Measurements from ENCODE around the gene ADGRV1.

GRCh38 chr5:91150234-91150633, 591.6 kb downstream of the ADGRV1 start:
- no peak for TF ChIP-seq CTCF (IDR thresholded peaks at IDR 0.05; ENCODE audit: insufficient read depth, low read length, poor library complexity, severe bottlenecking)
- no peak for TF ChIP-seq EZH2phosphoT487 (conservative IDR thresholded peaks at IDR 0.05; ENCODE audit: low read length)

Data from SU-DHL-6 (cell line).